Ishikawa (cell line): ENCODE results near the gene ATP8A2.

ENCODE experiments used
- EP300 ChIP-seq: IDR thresholded peaks from 2 replicates; pipeline ENCODE4 v1.6.1; 2012; ENCODE audit warnings: borderline replicate concordance
- TAF1 ChIP-seq: IDR thresholded peaks from 2 replicates; pipeline ENCODE4 v1.6.1; 2012; ENCODE audit warnings: low read depth, mild to moderate bottlenecking

- TF ChIP-seq TAF1 (no peak), EP300 (no peak)
Observed at GRCh38 chr13:25422153-25422552, 50.4 kb downstream of the ATP8A2 start.
